Measurements from ENCODE around the gene RTP5. TPM values are rescaled to one million over a fixed set of nuclear protein-coding genes. Genes with fewer than 3 reads are reported as not detected.

The RTP5 gene
- total RNA-seq, 3 donors from 2014 or later: not detected

Other genes with a start within 250 kb of the RTP5 start
- gene THAP4, start 232.6 kb upstream of the RTP5 start, total RNA-seq: 10 to 100 TPM; 67.3 to 86.2 (median 68.8) TPM
- gene ATG4B, start 232.0 kb upstream of the RTP5 start, total RNA-seq: 100 to 1,000 TPM in 1 of 3 donors, 10 to 100 TPM in 2; 87.9 to 154 (median 94.6) TPM
- gene DTYMK, start 182.9 kb upstream of the RTP5 start, total RNA-seq: 10 to 100 TPM; 17.9 to 31.0 (median 19.7) TPM
- gene ING5, start 167.7 kb upstream of the RTP5 start, total RNA-seq: 10 to 100 TPM; 24.6 to 52.3 (median 35.1) TPM
- 10 to 100 TPM; 52.2 to 88.6 (median 63.0) TPM for gene D2HGDH, start 135.1 kb upstream of the RTP5 start, total RNA-seq
- 10 to 100 TPM; 15.1 to 46.5 (median 42.4) TPM for gene GAL3ST2, start 92.9 kb upstream of the RTP5 start, total RNA-seq
- 10 to 100 TPM; 41.4 to 72.5 (median 71.0) TPM for gene NEU4, start 60.5 kb upstream of the RTP5 start, total RNA-seq
- under 1 TPM in 2 of 3 donors, not detected in 1; 0.13 to 0.70 TPM for gene PDCD1, start 10.8 kb upstream of the RTP5 start, total RNA-seq

All from mucosa of descending colon (tissue), 3 donors.